ENCODE measurements around the gene KLHDC4.
A peak's percentile ranks its signal among the peaks of the same experiment; 100 is the strongest.

The KLHDC4 gene

DNA sequence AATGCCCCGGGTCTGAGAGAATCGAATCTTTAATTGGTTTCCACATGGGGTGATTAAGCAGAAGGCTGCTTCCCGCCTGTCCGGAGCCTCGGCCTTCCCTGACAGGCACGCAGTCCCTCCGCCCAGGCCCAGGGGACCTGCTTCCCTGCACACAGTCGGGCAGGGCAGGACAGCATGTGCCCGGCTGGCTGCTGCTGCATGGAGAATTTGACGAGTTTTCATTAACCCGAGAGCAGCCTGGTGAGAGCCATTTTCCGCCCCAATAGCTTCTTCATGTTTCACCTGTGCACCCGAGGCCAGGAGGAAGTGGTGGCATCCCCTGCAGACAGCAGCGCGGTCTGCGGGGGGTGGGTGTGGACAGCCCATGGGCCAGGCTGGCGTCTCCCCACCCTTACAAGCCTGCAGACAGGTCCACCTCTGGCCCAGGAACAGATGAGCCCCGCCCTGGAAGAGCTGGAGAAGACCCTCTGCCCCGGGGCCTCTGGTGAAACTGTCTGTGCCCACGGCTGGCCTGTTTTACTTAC, 67.0 kb downstream of the KLHDC4 start:
- Histone ChIP-seq H3K9ac (ENCODE audit: low read length) (peak overlapping the region; percentile 56), H3K4me2 (ENCODE audit: low read depth, low read length, poor library complexity, severe bottlenecking) (peak overlapping the region; percentile 55), H3K79me2 (ENCODE audit: insufficient read depth, low read length) (no peaks in the 10 kb centered on the region), H3K27ac (ENCODE audit: low read depth, low read length) (peak overlapping the region; percentile 99), H3F3A (ENCODE audit: insufficient read depth) (peaks cover 55% of the 10 kb centered on the region), H2AFZ (ENCODE audit: low read depth, low read length, severe bottlenecking) (no peak overlapping the region), H3K27me3 (ENCODE audit: low read length) (no peaks in the 10 kb centered on the region), H3K9me2 (replicated peaks; ENCODE audit: insufficient read depth, low read length) (no peaks in the 10 kb centered on the region), H3K9me3 (ENCODE audit: insufficient read depth, low read length) (no peaks in the 10 kb centered on the region), H4K20me1 (ENCODE audit: low read depth, low read length) (no peaks in the 10 kb centered on the region), H3K36me3 (ENCODE audit: low read length) (peaks cover 8% of the 10 kb centered on the region; the same call in 1 of the 2 replicates), H3K4me3 (ENCODE audit: insufficient read depth, low read length, poor library complexity, severe bottlenecking) (no peak overlapping the region)
- TF ChIP-seq EZH2phosphoT487 (conservative IDR thresholded peaks at IDR 0.05; ENCODE audit: low read length): no peak
- no peak for TF ChIP-seq CTCF (IDR thresholded peaks at IDR 0.05; ENCODE audit: insufficient read depth, low read length, poor library complexity, severe bottlenecking)

- Histone ChIP-seq H4K20me1 (ENCODE audit: low read depth, low read length) (no peaks in the 10 kb centered on the region), H3K9me3 (ENCODE audit: insufficient read depth, low read length) (no peaks in the 10 kb centered on the region), H3F3A (ENCODE audit: insufficient read depth) (peaks cover 52% of the 10 kb centered on the region), H3K27ac (ENCODE audit: low read depth, low read length) (peak overlapping the region; percentile 99), H3K79me2 (ENCODE audit: insufficient read depth, low read length) (no peaks in the 10 kb centered on the region), H3K9me2 (replicated peaks; ENCODE audit: insufficient read depth, low read length) (no peaks in the 10 kb centered on the region), H3K9ac (ENCODE audit: low read length) (peak overlapping the region; percentile 56), H3K27me3 (ENCODE audit: low read length) (no peaks in the 10 kb centered on the region), H3K36me3 (ENCODE audit: low read length) (peaks cover 8% of the 10 kb centered on the region; the same call in 1 of the 2 replicates), H3K4me3 (ENCODE audit: insufficient read depth, low read length, poor library complexity, severe bottlenecking) (no peak overlapping the region), H3K4me2 (ENCODE audit: low read depth, low read length, poor library complexity, severe bottlenecking) (peak overlapping the region; percentile 55), H2AFZ (ENCODE audit: low read depth, low read length, severe bottlenecking) (no peak overlapping the region)
- no peak for TF ChIP-seq CTCF (IDR thresholded peaks at IDR 0.05; ENCODE audit: insufficient read depth, low read length, poor library complexity, severe bottlenecking)
- no peak for TF ChIP-seq EZH2phosphoT487 (conservative IDR thresholded peaks at IDR 0.05; ENCODE audit: low read length)
Measured at GRCh38 chr16:87698241-87698640, 67.5 kb downstream of the KLHDC4 start.

- TF ChIP-seq CTCF (IDR thresholded peaks at IDR 0.05; ENCODE audit: insufficient read depth, low read length, poor library complexity, severe bottlenecking) (no peak), EZH2phosphoT487 (conservative IDR thresholded peaks at IDR 0.05; ENCODE audit: low read length) (no peak)
- H2AFZ ChIP-seq (ENCODE audit: low read depth, low read length, severe bottlenecking): no peak overlapping the region
- H3K4me3 ChIP-seq (ENCODE audit: insufficient read depth, low read length, poor library complexity, severe bottlenecking): no peak overlapping the region
- H3F3A ChIP-seq (ENCODE audit: insufficient read depth): peaks cover 48% of the 10 kb centered on the region
- H3K36me3 ChIP-seq (ENCODE audit: low read length): peaks cover 6% of the 10 kb centered on the region; the same call in 1 of the 2 replicates
- H3K9ac ChIP-seq (ENCODE audit: low read length): peak overlapping the region; percentile 56
- no peaks in the 10 kb centered on the region for H3K9me3 ChIP-seq (ENCODE audit: insufficient read depth, low read length)
- H4K20me1 ChIP-seq (ENCODE audit: low read depth, low read length): no peaks in the 10 kb centered on the region
- H3K79me2 ChIP-seq (ENCODE audit: insufficient read depth, low read length): no peaks in the 10 kb centered on the region
- H3K27me3 ChIP-seq (ENCODE audit: low read length): no peaks in the 10 kb centered on the region
- H3K4me2 ChIP-seq (ENCODE audit: low read depth, low read length, poor library complexity, severe bottlenecking): peak overlapping the region; percentile 55
- no peaks in the 10 kb centered on the region for H3K9me2 ChIP-seq (replicated peaks; ENCODE audit: insufficient read depth, low read length)
- H3K27ac ChIP-seq (ENCODE audit: low read depth, low read length): peak overlapping the region; percentile 99
Measured at GRCh38 chr16:87697792-87698191, 68.0 kb downstream of the KLHDC4 start.

Measured in SU-DHL-6 (cell line).